Glomerular visceral epithelial cell (primary cell): ENCODE measurements around the gene CHRNA3.

Experiments
- DNase-seq: peaks from one replicate; pipeline ENCODE4 v3.0.0-alpha.2; 2016; ENCODE audit errors: extremely low spot score

CHRNA3 gene

GRCh38 chr15:78636378-78636859 is 15.6 kb upstream of the CHRNA3 start:
- DNase-seq, result no peak

- no peak for DNase-seq
Measured at GRCh38 chr15:78635346-78635745, 14.6 kb upstream of the CHRNA3 start.

GRCh38 chr15:78634210-78635145 is 13.7 kb upstream of the CHRNA3 start:
- no peak for DNase-seq

GRCh38 chr15:78633348-78633747 is 12.6 kb upstream of the CHRNA3 start:
- DNase-seq, result no peak

DNA sequence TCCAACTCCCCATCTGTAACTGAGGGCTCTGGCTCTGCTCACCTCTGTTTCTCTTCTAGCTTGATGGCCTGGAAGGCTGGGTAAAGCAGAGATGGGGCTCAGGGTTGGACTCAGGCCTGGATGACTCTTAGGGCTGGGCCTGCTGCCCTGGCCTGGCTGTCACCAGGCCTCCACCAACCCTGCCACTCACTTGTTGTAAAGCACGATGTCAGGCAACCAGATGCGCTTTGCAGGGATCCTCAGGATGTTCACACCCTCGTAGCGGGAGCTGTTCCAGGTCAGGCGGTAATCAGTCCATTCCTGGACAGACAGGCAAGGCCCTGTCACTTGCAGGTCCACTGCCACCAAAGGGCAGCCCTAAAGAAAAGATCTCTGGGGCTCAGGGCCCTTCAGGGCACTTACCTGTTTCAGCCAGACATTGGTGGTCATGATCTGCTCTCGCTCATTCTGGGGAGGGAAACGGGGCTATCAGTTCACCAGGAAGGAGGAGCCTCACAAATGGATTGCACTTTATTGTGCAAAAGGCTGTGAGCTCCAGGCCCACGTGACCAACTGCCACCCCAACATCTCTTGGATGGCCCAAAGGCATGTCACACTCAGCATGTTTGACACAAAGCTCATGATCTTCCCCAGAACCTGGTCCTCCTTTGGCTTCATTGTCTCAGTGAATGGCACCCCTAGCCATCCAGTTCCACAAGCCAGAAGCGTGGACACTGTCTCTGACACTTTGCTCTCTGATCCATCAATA is 10.3 kb upstream of the CHRNA3 start:
- DNase-seq, result no peak

DNA sequence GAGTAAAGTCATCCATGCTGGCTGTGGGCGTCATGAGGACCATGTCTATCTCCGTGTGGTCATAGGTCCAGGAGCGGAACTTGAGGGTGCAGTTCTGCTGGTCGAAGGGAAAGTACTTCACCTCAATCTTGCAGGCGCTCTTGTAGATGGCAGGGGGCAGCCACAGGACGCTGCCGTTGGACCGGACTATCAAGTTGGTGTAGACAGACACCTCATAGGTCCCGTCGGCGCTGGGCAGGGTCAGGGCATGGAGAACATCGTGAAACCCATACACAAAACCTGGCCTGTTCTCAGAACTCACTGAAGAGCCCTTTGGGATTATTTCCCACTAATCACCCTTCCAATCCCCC is 8.9 kb upstream of the CHRNA3 start:
- DNase-seq, result no peak

- no peak for DNase-seq
Measured at GRCh38 chr15:78629031-78629715, 8.4 kb upstream of the CHRNA3 start.

GRCh38 chr15:78628227-78628626 is 7.4 kb upstream of the CHRNA3 start:
- no peak for DNase-seq

GRCh38 chr15:78627348-78627747 is 6.6 kb upstream of the CHRNA3 start:
- no peak for DNase-seq

DNA sequence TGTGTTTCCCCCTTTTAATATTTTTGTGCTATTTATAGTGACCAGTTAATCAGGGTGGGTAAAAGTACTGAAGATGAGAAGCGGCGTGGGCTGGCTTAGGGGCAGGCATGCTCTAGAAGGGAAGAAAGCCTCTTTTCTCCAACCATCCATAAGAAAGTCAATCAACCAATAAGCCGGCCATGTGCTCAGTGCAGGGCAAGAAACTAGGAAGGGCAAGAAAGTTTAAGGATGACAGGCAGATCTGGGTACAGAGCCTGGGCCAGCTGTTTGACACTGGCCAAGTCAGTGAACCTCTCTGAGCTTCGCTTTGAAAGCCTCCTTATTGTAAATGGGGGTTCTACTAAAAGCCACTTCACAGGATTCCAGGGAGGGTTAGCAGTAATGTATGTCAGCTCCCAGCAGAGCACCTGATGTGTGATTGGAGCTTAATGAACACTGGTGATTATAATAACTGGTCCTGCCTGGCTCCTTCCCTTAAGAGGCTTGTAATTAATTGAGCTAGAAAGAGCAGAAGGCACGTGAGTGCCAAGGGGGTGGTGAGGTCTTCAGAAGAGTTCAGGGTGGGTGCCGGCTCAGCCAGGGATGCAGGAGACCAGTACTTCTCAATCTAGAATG is 5.7 kb upstream of the CHRNA3 start:
- DNase-seq, result no peak

DNA sequence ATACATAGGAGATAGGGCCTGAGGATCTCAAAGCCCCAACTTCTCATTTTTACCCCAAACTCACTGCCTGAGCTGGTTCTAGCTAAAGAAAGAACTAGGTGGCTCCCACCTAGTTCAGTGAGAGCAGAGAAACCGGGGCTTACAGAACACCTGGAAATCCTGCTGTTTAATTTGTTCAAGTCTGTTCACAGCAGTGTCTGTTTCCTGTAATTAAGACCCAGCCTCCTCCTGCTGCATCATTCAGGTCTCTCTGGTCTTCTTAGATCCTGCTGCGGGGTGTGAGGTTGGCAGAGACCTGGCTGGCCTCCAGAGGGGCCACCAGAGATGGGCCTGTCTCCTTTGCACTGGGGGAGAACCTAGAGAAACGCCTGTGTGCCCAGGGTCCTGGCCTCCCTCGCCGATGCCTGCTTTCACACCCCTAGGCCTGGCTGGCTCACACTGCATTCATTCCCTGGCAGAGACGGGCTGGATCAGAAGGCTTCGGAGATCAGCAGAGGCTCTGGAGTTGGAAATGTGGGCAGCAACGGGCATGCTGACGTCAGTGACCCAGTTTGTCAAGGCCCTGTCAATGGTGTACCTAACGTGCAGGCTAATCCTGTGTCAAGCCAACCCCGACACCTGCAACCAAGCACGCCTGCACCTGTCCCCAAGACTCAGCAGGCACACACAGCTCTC is 4.9 kb upstream of the CHRNA3 start:
- no peak for DNase-seq

DNA sequence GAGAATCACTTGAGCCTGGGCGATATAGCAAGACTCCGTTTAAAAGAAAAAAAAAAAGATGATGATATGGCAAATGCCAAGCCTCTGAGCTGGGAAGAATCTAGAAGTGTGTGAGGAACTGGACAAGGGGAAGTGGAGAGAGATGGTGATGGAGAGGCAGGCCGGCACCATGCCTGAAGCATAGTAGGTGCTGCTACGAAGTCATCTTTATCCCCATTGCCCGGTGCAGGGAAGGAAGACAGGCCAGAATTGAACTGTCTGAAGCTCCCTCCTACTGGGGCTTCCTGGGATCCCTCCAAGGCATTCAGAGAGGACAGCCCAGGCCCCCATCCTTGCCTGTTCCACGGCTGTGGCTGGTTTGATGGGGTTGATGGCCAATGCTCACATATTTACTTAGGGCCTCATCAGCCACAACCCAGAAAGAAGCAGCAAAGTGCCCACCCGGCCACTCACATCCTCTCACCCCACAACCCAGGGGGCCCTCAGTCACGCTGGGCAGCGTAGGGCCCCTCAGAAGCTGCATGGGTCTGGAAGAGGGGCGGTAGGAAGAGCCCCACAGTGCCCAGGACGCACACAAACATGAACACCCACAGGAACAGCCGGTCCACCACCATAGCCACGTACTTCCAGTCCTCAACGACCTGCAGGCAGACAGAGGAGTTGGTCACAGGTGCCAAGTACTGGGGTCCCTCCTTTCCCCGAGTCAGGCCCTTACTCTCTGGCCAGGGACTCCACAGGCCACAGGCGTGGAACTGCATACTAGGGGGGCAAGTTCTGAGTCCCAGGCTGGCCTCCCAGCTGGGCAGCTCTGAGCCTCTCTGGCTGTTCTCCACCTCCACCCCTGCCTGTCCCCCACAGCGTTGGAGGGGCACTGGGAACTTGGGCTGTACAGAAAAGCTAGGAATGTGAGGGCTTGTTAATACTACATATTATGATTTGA is 4.1 kb upstream of the CHRNA3 start:
- no peak for DNase-seq

- no peak for DNase-seq
Measured at GRCh38 chr15:78623786-78624497, 3.1 kb upstream of the CHRNA3 start.

GRCh38 chr15:78621810-78622402 is 1.1 kb upstream of the CHRNA3 start:
- no peak for DNase-seq

DNA sequence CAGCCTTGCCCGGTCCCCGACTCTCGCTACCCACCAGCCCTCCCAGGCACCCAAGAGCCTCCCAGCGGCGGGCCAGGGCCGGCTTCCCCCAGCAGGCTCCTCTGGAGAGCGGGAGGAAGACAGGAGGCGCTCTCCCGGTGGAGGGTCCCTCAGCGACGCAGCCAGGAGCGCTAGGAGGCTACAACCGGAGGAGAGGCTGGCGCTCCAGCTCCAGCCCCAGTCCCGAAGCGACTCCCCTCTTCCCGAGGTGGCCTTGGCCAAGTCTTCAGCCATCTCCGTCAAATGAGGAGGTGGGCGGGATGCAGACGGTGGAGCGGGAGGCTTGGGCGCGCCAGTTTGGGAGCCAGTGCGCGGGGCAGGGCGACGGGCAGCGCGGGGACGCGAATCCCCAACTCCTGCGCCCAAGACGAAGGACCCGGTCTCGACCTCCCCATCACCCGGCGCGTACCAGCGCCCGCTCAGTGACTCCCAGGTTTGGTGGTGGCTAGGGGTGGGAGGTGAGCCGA is 722 bp downstream of the CHRNA3 start:
- no peak for DNase-seq

GRCh38 chr15:78619022-78619950 is 1.5 kb downstream of the CHRNA3 start:
- DNase-seq, result no peak

DNA sequence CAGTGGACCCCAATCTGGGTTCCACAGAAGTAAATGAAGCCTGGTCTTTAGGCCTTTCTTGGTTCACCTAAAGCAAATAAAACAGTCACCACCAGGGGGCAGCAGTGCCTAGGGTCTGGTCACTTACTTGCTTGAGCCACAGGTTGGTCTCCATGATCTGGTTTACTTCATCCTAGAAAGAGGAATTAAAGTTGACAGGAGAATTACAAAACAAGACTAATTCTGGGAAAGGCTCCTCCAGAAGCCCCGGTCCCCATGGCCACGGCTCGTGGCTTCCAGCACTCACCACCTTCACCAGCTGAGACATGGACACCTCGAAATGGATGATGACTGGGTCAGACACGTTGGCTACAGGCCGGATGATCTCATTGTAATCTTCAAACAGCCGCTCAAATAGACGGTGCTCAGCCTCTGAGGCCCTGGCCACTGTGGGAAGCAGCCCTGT is 2.3 kb downstream of the CHRNA3 start:
- peak; percentile 78 for DNase-seq

DNA sequence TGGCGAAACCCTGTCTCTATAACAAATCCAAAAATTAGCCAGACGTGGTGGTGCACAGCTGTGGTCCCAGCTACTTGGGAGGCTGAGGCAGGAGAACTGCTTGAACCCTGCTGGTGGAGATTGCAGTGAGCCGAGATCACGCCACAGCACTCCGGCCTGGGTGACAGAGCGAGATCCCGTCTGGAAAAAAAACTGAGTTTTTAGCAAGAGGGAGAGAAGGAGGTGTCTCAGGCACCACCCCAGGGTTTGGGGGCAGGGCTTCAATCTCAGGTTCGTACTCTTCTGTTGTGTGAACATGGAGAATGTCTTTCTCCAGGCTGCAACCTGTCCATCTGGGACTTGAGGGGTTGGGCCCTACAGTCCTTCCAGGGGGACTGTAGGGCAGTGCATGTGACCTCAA is 2.7 kb downstream of the CHRNA3 start:
- DNase-seq, result no peak
